Kidney (tissue), 14 donors: ENCODE data around the gene TAF9B. TPM values are rescaled to one million over a fixed set of nuclear protein-coding genes. Genes with fewer than 3 reads are reported as not detected.
"Not testable (repeated sequence)": the region's sequence is repeated elsewhere in the genome, so short reads cannot be mapped to it uniquely, and the experiment has no call there.

Experiments used
- DNase-seq, 5 donors: peaks; one replicate each; pipeline ENCODE4 v3.0.0-alpha.2; 2013 to 2020
- FAIRE-seq: peaks from 2 replicates; lab custom pipeline; 2012; peaks lifted over from hg19 to GRCh38; lab: Jason Lieb, UNC
- H3K27ac ChIP-seq, 2 donors: one replicate each; pipeline ENCODE4 v1.7.0; 2013; ENCODE audit warnings: low read depth in 2 of 2, low read length in 2 of 2, inconsistent platforms in 1 of 2
- H3K27me3 ChIP-seq: one replicate; pipeline ENCODE4 v1.7.1; 2013; ENCODE audit warnings: low read length, inconsistent platforms; ENCODE audit not compliant: control insufficient read depth, insufficient read depth
- H3K36me3 ChIP-seq, 3 donors: one replicate each; pipeline versions ENCODE4 v1.7.0 to v1.7.1; 2013; ENCODE audit warnings: low read length in 3 of 3, control low read depth in 1 of 3, inconsistent platforms in 1 of 3; ENCODE audit not compliant: insufficient read depth in 3 of 3, control insufficient read depth in 2 of 3
- H3K4me1 ChIP-seq, 3 donors: one replicate each; pipeline versions ENCODE4 v1.7.0 to v1.7.1; 2013; ENCODE audit warnings: low read length in 3 of 3, inconsistent platforms in 1 of 3, low read depth in 1 of 3; ENCODE audit not compliant: control insufficient read depth in 2 of 3, insufficient read depth in 2 of 3
- H3K4me3 ChIP-seq, 3 donors: one replicate each; pipeline versions ENCODE4 v1.7.0 to v1.8.1; 2013; ENCODE audit warnings: low read length in 3 of 3, control low read depth in 1 of 3, inconsistent platforms in 1 of 3
- H3K9ac ChIP-seq, 3 donors: one replicate each; pipeline versions ENCODE4 v1.7.0 to v1.7.1; 2013; ENCODE audit warnings: low read length in 3 of 3, control low read depth in 1 of 3, inconsistent platforms in 1 of 3
- H3K9me3 ChIP-seq, 3 donors: one replicate each; pipeline versions ENCODE4 v1.7.0 to v1.7.1; 2013; ENCODE audit warnings: low read length in 3 of 3, control low read depth in 1 of 3, inconsistent platforms in 1 of 3; ENCODE audit not compliant: control insufficient read depth in 2 of 3, insufficient read depth in 1 of 3
- intact Hi-C: fragments of 100-400 bp; cut with DNase I; formaldehyde crosslinking; loops from one replicate; pipeline ENCODE4 v1.11.1; 2022
- polyA plus RNA-seq: library from polyadenylated mRNA; stranded (reverse); fragments of 350-450 nt; fragmentation: Illumina TruSeq; extraction: RNeasy Lipid Tissue Mini Kit (QIAGEN cat#74804); gene quantifications from one replicate; pipeline ENCODE4 v1.2.3, GENCODE V29; 2014; ENCODE audit warnings: low read depth, low replicate concordance; ENCODE audit not compliant: insufficient read depth
- total RNA-seq: library from RNA; stranded (reverse); fragmentation: NEBNext Ultra II Directional; extraction: Animal tissue kit (Norgen Biotek cat#: 25700); gene quantifications from one replicate; pipeline ENCODE4 v1.2.1, GENCODE V29; 2021
- TF ChIP-seq, protein P1 (sequence below): IDR thresholded peaks from 3 replicates; pipeline ENCODE4 v1.5.1; 2012; ENCODE audit warnings: mild to moderate bottlenecking, moderate library complexity, borderline replicate concordance; ENCODE audit not compliant: insufficient read depth; ENCODE audit errors: extremely low read depth
- donor health status: control.
- donor health status: control.
- donor health status: control.
- donor health status: control.
- donor health status: control.
- donor health status: DM: yes; HTN: yes; CAD: no.
- donor health status: Normal renal cell carcinoma (clear cell type).

Gene TAF9B
- total and polyA plus RNA-seq, 2 donors from 2014 or later: 14.0 to 23.3 TPM

- Histone ChIP-seq H3K9ac (no peak overlapping the region), H3K4me3 (no peak overlapping the region), H3K4me1 (no peaks in the 10 kb centered on the region), H3K27me3 (no peaks in the 10 kb centered on the region), H3K36me3 (peaks cover 0 to 23% (median 2%) of the 10 kb centered on the region in 3 donors), H3K9me3 (no peaks in the 10 kb centered on the region), H3K27ac (no peak overlapping the region)
- intact Hi-C loops: no loop called here
- DNase-seq (no peak), FAIRE-seq (no peak)
- TF ChIP-seq, protein P1, sequence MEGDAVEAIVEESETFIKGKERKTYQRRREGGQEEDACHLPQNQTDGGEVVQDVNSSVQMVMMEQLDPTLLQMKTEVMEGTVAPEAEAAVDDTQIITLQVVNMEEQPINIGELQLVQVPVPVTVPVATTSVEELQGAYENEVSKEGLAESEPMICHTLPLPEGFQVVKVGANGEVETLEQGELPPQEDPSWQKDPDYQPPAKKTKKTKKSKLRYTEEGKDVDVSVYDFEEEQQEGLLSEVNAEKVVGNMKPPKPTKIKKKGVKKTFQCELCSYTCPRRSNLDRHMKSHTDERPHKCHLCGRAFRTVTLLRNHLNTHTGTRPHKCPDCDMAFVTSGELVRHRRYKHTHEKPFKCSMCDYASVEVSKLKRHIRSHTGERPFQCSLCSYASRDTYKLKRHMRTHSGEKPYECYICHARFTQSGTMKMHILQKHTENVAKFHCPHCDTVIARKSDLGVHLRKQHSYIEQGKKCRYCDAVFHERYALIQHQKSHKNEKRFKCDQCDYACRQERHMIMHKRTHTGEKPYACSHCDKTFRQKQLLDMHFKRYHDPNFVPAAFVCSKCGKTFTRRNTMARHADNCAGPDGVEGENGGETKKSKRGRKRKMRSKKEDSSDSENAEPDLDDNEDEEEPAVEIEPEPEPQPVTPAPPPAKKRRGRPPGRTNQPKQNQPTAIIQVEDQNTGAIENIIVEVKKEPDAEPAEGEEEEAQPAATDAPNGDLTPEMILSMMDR: no peak
Observed at GRCh38 chrX:78129714-78130113, 9.7 kb downstream of the TAF9B start.

GRCh38 chrX:78125781-78126180 lies 13.7 kb downstream of the TAF9B start:
- peaks cover 0 to 47% (median 4%) of the 10 kb centered on the region in 3 donors for H3K36me3 ChIP-seq
- H3K27ac ChIP-seq, intact Hi-C loops, DNase-seq, H3K9ac ChIP-seq, H3K27me3 ChIP-seq, H3K4me3 ChIP-seq, H3K9me3 ChIP-seq, H3K4me1 ChIP-seq, FAIRE-seq: not testable (repeated sequence)

GRCh38 chrX:78125148-78125547 lies 14.3 kb downstream of the TAF9B start:
- intact Hi-C loops: no loop called here
- FAIRE-seq (no peak), DNase-seq (no peak)
- H3K9me3 ChIP-seq: no peaks in the 10 kb centered on the region
- H3K27me3 ChIP-seq: no peaks in the 10 kb centered on the region
- TF ChIP-seq, protein P1: no peak
- H3K9ac ChIP-seq: no peak overlapping the region
- peaks cover 0 to 44% (median 4%) of the 10 kb centered on the region in 3 donors for H3K36me3 ChIP-seq
- H3K27ac ChIP-seq: no peak overlapping the region
- H3K4me1 ChIP-seq: no peaks in the 10 kb centered on the region
- H3K4me3 ChIP-seq: no peak overlapping the region

- FAIRE-seq: no peak
- Histone ChIP-seq H3K4me1 (no peaks in the 10 kb centered on the region), H3K9ac (no peak overlapping the region), H3K27ac (no peak overlapping the region), H3K4me3 (no peak overlapping the region), H3K9me3 (no peaks in the 10 kb centered on the region), H3K36me3 (peaks cover 0 to 44% (median 4%) of the 10 kb centered on the region in 3 donors), H3K27me3 (no peaks in the 10 kb centered on the region)
- DNase-seq: no peak
- intact Hi-C loops: no loop called here
- TF ChIP-seq, protein P1: no peak
Observed at GRCh38 chrX:78124307-78124706, 15.1 kb downstream of the TAF9B start.
